Adipocyte (in vitro differentiated cells): ENCODE measurements around the gene SMIM20.

Source experiments
- DNase-seq: peaks from one replicate; pipeline ENCODE4 v3.0.0-alpha.2; 2015; ENCODE audit warnings: low read depth
- H3K27me3 ChIP-seq: replicated peaks from 2 replicates; pipeline ENCODE4 v1.7.0; 2013; ENCODE audit warnings: mild to moderate bottlenecking, low read length, moderate library complexity; ENCODE audit not compliant: control insufficient read depth, insufficient read depth
- H3K36me3 ChIP-seq: 2 replicates; pipeline ENCODE4 v1.7.0; 2013; ENCODE audit warnings: low read length, mild to moderate bottlenecking, moderate library complexity; ENCODE audit not compliant: control insufficient read depth, insufficient read depth, severe bottlenecking
- H3K4me1 ChIP-seq: 2 replicates; pipeline ENCODE4 v1.7.0; 2013; ENCODE audit warnings: mild to moderate bottlenecking, low read length, moderate library complexity; ENCODE audit not compliant: control insufficient read depth, insufficient read depth
- H3K4me3 ChIP-seq: 2 replicates; pipeline ENCODE4 v1.7.0; 2013; ENCODE audit warnings: mild to moderate bottlenecking, low read length, moderate library complexity
- H3K9ac ChIP-seq: 2 replicates; pipeline ENCODE4 v1.7.0; 2013; ENCODE audit warnings: mild to moderate bottlenecking, low read length, moderate library complexity
- H3K9me3 ChIP-seq: 2 replicates; pipeline ENCODE4 v1.7.0; 2013; ENCODE audit warnings: mild to moderate bottlenecking, low read length, moderate library complexity; ENCODE audit not compliant: control insufficient read depth

Gene SMIM20

DNA sequence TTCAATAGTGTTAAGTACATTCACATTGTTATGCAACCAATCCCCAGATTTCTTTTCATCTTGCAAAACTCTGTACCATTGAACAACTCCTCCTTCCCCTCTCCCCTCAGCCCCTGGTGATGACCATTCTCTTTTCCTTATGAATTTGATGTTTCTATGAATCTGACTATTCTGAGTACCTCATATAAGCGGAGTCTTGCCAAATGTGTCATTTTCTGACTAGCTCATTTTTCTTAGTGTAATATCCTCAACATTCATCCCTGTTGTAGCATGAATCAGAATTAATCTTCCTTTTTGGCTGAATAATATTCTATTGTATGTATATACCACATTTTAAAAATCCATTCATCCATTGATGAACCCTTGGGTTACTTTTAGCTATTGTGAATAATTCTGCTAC, 34.0 kb downstream of the SMIM20 start:
- H3K27me3 ChIP-seq = peaks cover 31% of the 10 kb centered on the region
- H3K9ac ChIP-seq = no peak overlapping the region
- H3K36me3 ChIP-seq = no peaks in the 10 kb centered on the region
- no peak for DNase-seq
- H3K9me3 ChIP-seq = peaks cover 9% of the 10 kb centered on the region
- H3K4me1 ChIP-seq = no peaks in the 10 kb centered on the region
- H3K4me3 ChIP-seq = no peak overlapping the region

DNA sequence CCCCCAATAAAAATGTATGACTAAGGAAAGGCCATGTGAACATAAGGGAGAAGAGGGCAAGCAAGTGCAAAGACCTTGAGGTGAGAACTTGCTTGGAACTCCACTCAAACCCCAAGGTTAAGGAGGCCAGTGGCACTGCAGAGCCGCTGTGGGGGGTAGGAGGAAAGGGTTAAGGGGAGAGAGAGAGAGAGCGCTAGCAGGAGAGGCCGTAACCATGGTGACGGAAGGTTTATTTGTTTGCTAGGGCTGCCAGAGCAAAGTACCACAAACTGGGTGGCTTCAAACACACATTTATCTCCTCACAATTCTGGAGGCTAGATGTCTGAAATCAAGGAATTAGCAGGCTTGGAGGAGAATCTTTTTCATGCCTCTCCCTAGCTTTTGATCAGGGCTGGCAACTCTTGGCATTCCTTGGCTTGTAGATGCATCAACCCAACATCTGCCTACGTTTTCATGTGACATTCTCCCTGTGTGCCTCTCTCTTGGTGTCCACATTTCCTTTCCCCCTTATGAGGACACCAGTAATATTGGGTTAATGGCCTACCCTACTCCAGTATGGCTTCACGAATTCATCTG, 35.2 kb downstream of the SMIM20 start:
- Histone ChIP-seq H3K9ac (no peak overlapping the region), H3K36me3 (no peaks in the 10 kb centered on the region), H3K4me3 (no peak overlapping the region), H3K9me3 (peaks cover 9% of the 10 kb centered on the region), H3K4me1 (no peaks in the 10 kb centered on the region), H3K27me3 (peaks cover 24% of the 10 kb centered on the region)
- no peak for DNase-seq

DNA sequence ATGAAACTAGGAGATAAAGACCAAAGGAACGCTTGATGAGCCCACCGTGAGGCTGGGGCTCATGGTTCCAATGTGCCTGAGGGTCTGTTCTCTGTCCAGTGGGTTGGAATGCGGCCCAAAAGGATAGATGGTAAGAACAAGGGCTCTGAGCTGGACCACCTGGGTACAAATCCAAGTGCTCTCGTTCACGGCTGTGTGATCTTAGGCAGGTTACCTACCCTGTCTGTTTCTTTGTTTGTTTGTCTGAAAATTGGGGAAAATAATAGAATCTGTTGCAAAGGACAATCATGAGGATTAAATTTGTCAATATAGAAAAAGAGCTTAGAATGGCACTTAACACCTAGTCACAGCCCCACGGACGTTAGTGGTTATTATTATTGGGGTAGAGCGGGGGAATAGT, 36.0 kb downstream of the SMIM20 start:
- H3K4me1 ChIP-seq = no peaks in the 10 kb centered on the region
- no peaks in the 10 kb centered on the region for H3K36me3 ChIP-seq
- peaks cover 9% of the 10 kb centered on the region for H3K9me3 ChIP-seq
- H3K27me3 ChIP-seq = peaks cover 25% of the 10 kb centered on the region
- H3K4me3 ChIP-seq = no peak overlapping the region
- DNase-seq = no peak
- no peak overlapping the region for H3K9ac ChIP-seq

DNA sequence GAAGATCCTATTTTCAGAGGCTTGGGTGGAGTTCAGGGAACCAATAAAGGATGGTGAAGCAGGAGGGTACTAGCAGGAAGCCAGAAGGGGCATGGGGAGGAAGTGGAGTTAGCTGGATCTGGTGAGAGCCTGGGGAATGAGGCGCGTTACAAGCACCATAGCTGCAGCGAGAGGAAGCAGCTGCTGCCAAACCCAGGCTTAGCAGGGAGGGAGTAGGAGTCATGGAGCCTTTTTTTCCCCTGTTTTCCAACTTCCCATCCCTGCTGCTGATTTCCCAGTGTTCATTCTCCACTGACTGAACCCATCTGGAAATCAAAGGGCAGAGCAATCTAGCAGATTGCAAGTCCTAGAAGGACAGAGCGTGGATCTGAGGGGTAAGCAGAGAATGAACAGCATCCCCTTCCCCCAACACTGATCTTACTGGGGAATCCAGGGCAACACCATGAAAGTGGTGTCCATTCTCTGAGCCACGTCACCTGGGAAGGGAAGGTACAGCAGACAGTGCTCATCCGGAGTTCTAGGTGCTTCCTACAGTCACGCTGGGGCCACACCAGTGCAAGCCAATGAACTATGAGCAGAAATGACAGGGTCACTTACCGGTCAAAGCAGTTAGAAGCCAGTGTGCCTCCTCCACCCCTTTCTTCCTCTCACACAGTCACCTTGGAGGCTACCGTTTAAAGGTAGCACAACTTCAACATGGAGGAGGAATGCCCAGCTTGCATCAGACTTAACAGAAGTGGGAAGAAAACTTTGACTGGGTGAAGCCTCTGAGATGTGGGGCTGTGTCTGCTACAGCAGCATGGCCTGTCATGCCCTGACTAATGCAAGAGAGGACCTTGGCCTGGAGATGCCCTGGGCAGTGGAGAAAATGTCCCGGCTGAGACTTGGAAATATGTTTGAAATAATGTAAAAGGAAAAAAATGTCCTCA, 36.7 kb downstream of the SMIM20 start:
- H3K4me1 ChIP-seq = no peaks in the 10 kb centered on the region
- no peak overlapping the region for H3K4me3 ChIP-seq
- peaks cover 9% of the 10 kb centered on the region for H3K9me3 ChIP-seq
- DNase-seq = no peak
- peaks cover 29% of the 10 kb centered on the region for H3K27me3 ChIP-seq
- H3K36me3 ChIP-seq = no peaks in the 10 kb centered on the region
- H3K9ac ChIP-seq = no peak overlapping the region

- H3K36me3 ChIP-seq = no peaks in the 10 kb centered on the region
- no peaks in the 10 kb centered on the region for H3K4me1 ChIP-seq
- peaks cover 2% of the 10 kb centered on the region for H3K9me3 ChIP-seq
- DNase-seq = no peak
- H3K4me3 ChIP-seq = no peak overlapping the region
- H3K9ac ChIP-seq = no peak overlapping the region
- H3K27me3 ChIP-seq = peaks cover 29% of the 10 kb centered on the region
Measured at GRCh38 chr4:25951390-25951952, 37.5 kb downstream of the SMIM20 start.

DNA sequence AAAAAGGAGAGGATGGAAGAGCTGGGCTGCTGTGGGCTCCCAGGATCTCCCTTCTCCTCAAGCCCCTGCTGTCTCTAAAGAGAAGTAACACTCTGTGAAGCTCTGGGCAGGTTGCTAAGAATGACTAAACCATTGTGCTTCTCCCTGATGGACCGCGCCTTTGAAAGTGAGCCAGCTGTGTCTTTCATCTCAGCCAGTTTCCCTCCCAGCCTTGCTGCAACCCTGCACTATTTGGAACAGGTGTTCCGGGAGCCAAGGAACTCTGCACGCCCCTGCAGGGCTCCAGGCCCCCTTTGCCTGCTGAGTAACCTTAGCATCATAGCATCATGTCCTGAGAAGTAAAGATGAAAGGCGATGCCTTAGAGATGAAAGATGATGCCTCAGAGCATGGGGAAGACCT, 39.7 kb downstream of the SMIM20 start:
- H3K4me1 ChIP-seq = no peaks in the 10 kb centered on the region
- H3K36me3 ChIP-seq = no peaks in the 10 kb centered on the region
- peaks cover 33% of the 10 kb centered on the region for H3K27me3 ChIP-seq
- H3K9me3 ChIP-seq = no peaks in the 10 kb centered on the region
- H3K4me3 ChIP-seq = no peak overlapping the region
- peak; percentile 34 for DNase-seq
- no peak overlapping the region for H3K9ac ChIP-seq

DNA sequence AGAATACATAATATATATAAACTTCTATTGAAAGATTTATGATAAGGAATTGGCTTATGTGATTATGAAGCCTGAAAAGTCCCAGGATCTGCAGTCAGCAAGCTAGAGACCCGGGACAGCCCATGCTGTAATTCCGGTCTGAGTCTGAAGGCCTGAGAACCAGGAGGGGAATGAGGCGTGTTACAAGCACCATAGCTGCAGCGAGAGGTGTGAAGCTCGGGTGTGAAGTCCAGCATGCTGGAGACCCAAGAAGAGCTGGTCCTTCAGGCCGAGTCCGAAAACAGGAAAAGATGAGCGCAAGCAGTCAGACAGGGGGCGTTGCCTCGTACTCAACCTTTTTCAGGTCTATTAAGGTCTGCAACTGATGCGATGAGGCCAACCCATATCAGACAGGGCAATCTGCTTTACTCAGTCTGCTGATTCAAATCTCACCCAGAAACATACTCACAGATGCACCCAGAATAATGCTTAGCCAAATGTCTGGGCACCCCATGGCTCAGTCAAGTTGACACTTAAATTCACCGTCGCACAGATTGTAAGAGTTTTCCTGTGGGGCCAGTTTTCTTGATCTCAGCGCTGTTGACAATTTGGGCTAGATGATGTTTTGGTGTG, 40.4 kb downstream of the SMIM20 start:
- DNase-seq = no peak
- Histone ChIP-seq H3K4me1 (no peaks in the 10 kb centered on the region), H3K27me3 (peaks cover 36% of the 10 kb centered on the region), H3K4me3 (no peak overlapping the region), H3K36me3 (no peaks in the 10 kb centered on the region), H3K9me3 (no peaks in the 10 kb centered on the region), H3K9ac (no peak overlapping the region)

GRCh38 chr4:25955705-25956104, 41.7 kb downstream of the SMIM20 start:
- no peaks in the 10 kb centered on the region for H3K4me1 ChIP-seq
- DNase-seq = no peak
- H3K27me3 ChIP-seq = peaks cover 26% of the 10 kb centered on the region
- H3K9ac ChIP-seq = no peak overlapping the region
- H3K36me3 ChIP-seq = no peaks in the 10 kb centered on the region
- H3K9me3 ChIP-seq = no peaks in the 10 kb centered on the region
- H3K4me3 ChIP-seq = no peak overlapping the region

- no peaks in the 10 kb centered on the region for H3K4me1 ChIP-seq
- H3K27me3 ChIP-seq = peaks cover 22% of the 10 kb centered on the region
- H3K9me3 ChIP-seq = no peaks in the 10 kb centered on the region
- H3K9ac ChIP-seq = no peak overlapping the region
- no peaks in the 10 kb centered on the region for H3K36me3 ChIP-seq
- no peak overlapping the region for H3K4me3 ChIP-seq
- no peak for DNase-seq
Measured at GRCh38 chr4:25956260-25956659, 42.2 kb downstream of the SMIM20 start.

GRCh38 chr4:25958110-25958509, 44.1 kb downstream of the SMIM20 start:
- H3K4me3 ChIP-seq = no peak overlapping the region
- no peaks in the 10 kb centered on the region for H3K9me3 ChIP-seq
- DNase-seq = no peak
- no peaks in the 10 kb centered on the region for H3K4me1 ChIP-seq
- H3K9ac ChIP-seq = no peak overlapping the region
- no peaks in the 10 kb centered on the region for H3K36me3 ChIP-seq
- H3K27me3 ChIP-seq = peaks cover 22% of the 10 kb centered on the region

GRCh38 chr4:25962393-25962792, 48.4 kb downstream of the SMIM20 start:
- DNase-seq = no peak
- no peak overlapping the region for H3K4me3 ChIP-seq
- H3K36me3 ChIP-seq = no peaks in the 10 kb centered on the region
- H3K9me3 ChIP-seq = no peaks in the 10 kb centered on the region
- no peaks in the 10 kb centered on the region for H3K4me1 ChIP-seq
- H3K9ac ChIP-seq = no peak overlapping the region
- H3K27me3 ChIP-seq = peaks cover 8% of the 10 kb centered on the region
